ENCODE results near the gene EPHA4. TPM values are rescaled to one million over a fixed set of nuclear protein-coding genes. Genes with fewer than 3 reads are reported as not detected.
A peak's percentile ranks its signal among the peaks of the same experiment; 100 is the strongest.

EPHA4 gene
- total and polyA plus RNA-seq, 2 donors (not counting 1 experiment from before 2014, with no cell fraction given): 9.6 to 21.0 TPM

GRCh38 chr2:221448057-221448843, 123.9 kb downstream of the EPHA4 start:
- no peak for TF ChIP-seq EZH2 (IDR thresholded peaks at IDR 0.05; ENCODE audit: low read length, missing control alignments)
- no peak for TF ChIP-seq CTCF (conservative IDR thresholded peaks at IDR 0.05 in 1 of 2, IDR thresholded peaks at IDR 0.05 in 1 of 2; ENCODE audit: low read depth in 1 of 2, low read length in 2 of 2)
- Histone ChIP-seq H3K36me3 (ENCODE audit: control insufficient read depth, insufficient read depth, low read length) (no peaks in the 10 kb centered on the region), H3K9ac (ENCODE audit: insufficient read depth, low read length) (no peak overlapping the region), H3K27ac (ENCODE audit: insufficient read depth, low read length) (no peak overlapping the region), H4K20me1 (ENCODE audit: control insufficient read depth, extremely low read depth, insufficient read depth, low read length) (no peaks in the 10 kb centered on the region), H3K4me1 (ENCODE audit: control insufficient read depth, extremely low read depth, insufficient read depth, low read length) (no peaks in the 10 kb centered on the region), H3K79me2 (ENCODE audit: control insufficient read depth, insufficient read depth, low read length) (no peaks in the 10 kb centered on the region), H3K4me3 (replicated peaks in 1 of 4; ENCODE audit: control extremely low read depth in 1 of 4, insufficient read depth in 1 of 4, low read depth in 3 of 4, low read length in 4 of 4) (no peak overlapping the region), H2AFZ (ENCODE audit: low read length) (no peak overlapping the region), H3K4me2 (ENCODE audit: extremely low read depth, insufficient read depth, low read length) (no peak overlapping the region), H3K9me3 (ENCODE audit: control insufficient read depth, insufficient read depth, low read depth, low read length) (no peaks in the 10 kb centered on the region), H3K27me3 (ENCODE audit: control insufficient read depth, insufficient read depth, low read length) (no peaks in the 10 kb centered on the region)
- no peak for DNase-seq (ENCODE audit: low read depth in 2 of 2)

- Histone ChIP-seq H2AFZ (ENCODE audit: low read length) (no peak overlapping the region), H3K36me3 (ENCODE audit: control insufficient read depth, insufficient read depth, low read length) (no peaks in the 10 kb centered on the region), H3K9ac (ENCODE audit: insufficient read depth, low read length) (no peak overlapping the region), H3K4me1 (ENCODE audit: control insufficient read depth, extremely low read depth, insufficient read depth, low read length) (no peaks in the 10 kb centered on the region), H3K79me2 (ENCODE audit: control insufficient read depth, insufficient read depth, low read length) (no peaks in the 10 kb centered on the region), H3K27me3 (ENCODE audit: control insufficient read depth, insufficient read depth, low read length) (no peaks in the 10 kb centered on the region), H3K9me3 (ENCODE audit: control insufficient read depth, insufficient read depth, low read depth, low read length) (no peaks in the 10 kb centered on the region), H3K27ac (ENCODE audit: insufficient read depth, low read length) (no peak overlapping the region), H3K4me3 (replicated peaks in 1 of 4; ENCODE audit: control extremely low read depth in 1 of 4, insufficient read depth in 1 of 4, low read depth in 3 of 4, low read length in 4 of 4) (no peak overlapping the region), H4K20me1 (ENCODE audit: control insufficient read depth, extremely low read depth, insufficient read depth, low read length) (no peaks in the 10 kb centered on the region), H3K4me2 (ENCODE audit: extremely low read depth, insufficient read depth, low read length) (no peak overlapping the region)
- TF ChIP-seq CTCF (conservative IDR thresholded peaks at IDR 0.05 in 1 of 2, IDR thresholded peaks at IDR 0.05 in 1 of 2; ENCODE audit: low read depth in 1 of 2, low read length in 2 of 2): no peak
- peak in 1 of 2 donors; percentile 46 for DNase-seq (ENCODE audit: low read depth in 2 of 2)
Observed at GRCh38 chr2:221447310-221447709, 124.8 kb downstream of the EPHA4 start.

- Histone ChIP-seq H2AFZ (ENCODE audit: low read length) (no peak overlapping the region), H3K27me3 (ENCODE audit: control insufficient read depth, insufficient read depth, low read length) (no peaks in the 10 kb centered on the region), H3K4me2 (ENCODE audit: extremely low read depth, insufficient read depth, low read length) (no peak overlapping the region), H3K9me3 (ENCODE audit: control insufficient read depth, insufficient read depth, low read depth, low read length) (no peaks in the 10 kb centered on the region), H3K4me1 (ENCODE audit: control insufficient read depth, extremely low read depth, insufficient read depth, low read length) (no peaks in the 10 kb centered on the region), H3K27ac (ENCODE audit: insufficient read depth, low read length) (no peak overlapping the region), H3K36me3 (ENCODE audit: control insufficient read depth, insufficient read depth, low read length) (peaks cover 5% of the 10 kb centered on the region), H4K20me1 (ENCODE audit: control insufficient read depth, extremely low read depth, insufficient read depth, low read length) (no peaks in the 10 kb centered on the region), H3K9ac (ENCODE audit: insufficient read depth, low read length) (no peak overlapping the region), H3K79me2 (ENCODE audit: control insufficient read depth, insufficient read depth, low read length) (no peaks in the 10 kb centered on the region), H3K4me3 (replicated peaks in 1 of 4; ENCODE audit: control extremely low read depth in 1 of 4, insufficient read depth in 1 of 4, low read depth in 3 of 4, low read length in 4 of 4) (no peak overlapping the region)
- TF ChIP-seq EZH2 (IDR thresholded peaks at IDR 0.05; ENCODE audit: low read length, missing control alignments): no peak
- no peak for TF ChIP-seq CTCF (conservative IDR thresholded peaks at IDR 0.05 in 1 of 2, IDR thresholded peaks at IDR 0.05 in 1 of 2; ENCODE audit: low read depth in 1 of 2, low read length in 2 of 2)
- DNase-seq (ENCODE audit: low read depth in 2 of 2): no peak
Observed at GRCh38 chr2:221446140-221446539, 126.0 kb downstream of the EPHA4 start.

Measured in fibroblast of lung (primary cell).